HL-60/S4 (cell line): ENCODE measurements around the gene PFDN4.

Source experiments
- in situ Hi-C: fragments of 300-500 bp; cut with MboI; formaldehyde crosslinking; loops from 2 replicates; pipeline ENCODE4 v1.14.3; 2022; ENCODE audit warnings: low sequenced_read_pairs

PFDN4 gene

GRCh38 chr20:54207743-54208547 lies at the start of gene PFDN4:
PFDN4 (plus strand) TSS chr20:54208087; CDS start chr20:54208101, 14 bp downstream.
- in situ Hi-C loops: loop anchor here (25.0 kb wide), 1 partner anchor 429 kb away; no protein-coding TSS in a partner anchor

GRCh38 chr20:54158226-54158625 lies 49.7 kb upstream of the PFDN4 start:
- in situ Hi-C loops: no loop called here

- in situ Hi-C loops: no loop called here
Measured at GRCh38 chr20:54158856-54159418, 49.0 kb upstream of the PFDN4 start.

GRCh38 chr20:54160065-54161007 lies 47.6 kb upstream of the PFDN4 start:
- in situ Hi-C loops: no loop called here

GRCh38 chr20:54161008-54161820 lies 46.7 kb upstream of the PFDN4 start:
- in situ Hi-C loops: no loop called here

- in situ Hi-C loops: no loop called here
Measured at GRCh38 chr20:54161821-54162149, 46.1 kb upstream of the PFDN4 start.

- in situ Hi-C loops: no loop called here
Measured at GRCh38 chr20:54162378-54163009, 45.4 kb upstream of the PFDN4 start.

GRCh38 chr20:54163402-54163801 lies 44.5 kb upstream of the PFDN4 start:
- in situ Hi-C loops: no loop called here

- in situ Hi-C loops: no loop called here
Measured at GRCh38 chr20:54165014-54165413, 42.9 kb upstream of the PFDN4 start.

GRCh38 chr20:54165803-54166202 lies 42.1 kb upstream of the PFDN4 start:
- in situ Hi-C loops: no loop called here

- in situ Hi-C loops: no loop called here
Measured at GRCh38 chr20:54166987-54167662, 40.8 kb upstream of the PFDN4 start.

GRCh38 chr20:54167909-54168872 lies 39.7 kb upstream of the PFDN4 start:
- in situ Hi-C loops: no loop called here

- in situ Hi-C loops: no loop called here
Measured at GRCh38 chr20:54168961-54169862, 38.7 kb upstream of the PFDN4 start.

GRCh38 chr20:54170026-54170471 lies 37.8 kb upstream of the PFDN4 start:
- in situ Hi-C loops: no loop called here

GRCh38 chr20:54170963-54171362 lies 36.9 kb upstream of the PFDN4 start:
- in situ Hi-C loops: no loop called here

- in situ Hi-C loops: no loop called here
Measured at GRCh38 chr20:54172532-54172855, 35.4 kb upstream of the PFDN4 start.

GRCh38 chr20:54172856-54173652 lies 34.8 kb upstream of the PFDN4 start:
- in situ Hi-C loops: no loop called here
